AG04450 (cell line): Measurements from ENCODE around the gene ARF1. TPM values are rescaled to one million over a fixed set of nuclear protein-coding genes. Genes with fewer than 3 reads are reported as not detected.
A peak's percentile ranks its signal among the peaks of the same experiment; 100 is the strongest.

ENCODE experiments used
- CTCF ChIA-PET: fragments of 300-600, 350-600 bp; formaldehyde crosslinking; extraction: SDS; loops from one replicate; lab custom pipeline; 2022; ENCODE audit warnings: antibody characterized with exemption, inconsistent platforms; lab: Charles Lee
- POLR2A ChIA-PET: fragments of 350-600 bp; formaldehyde crosslinking; extraction: SDS; loops from one replicate; lab custom pipeline; 2021; ENCODE audit warnings: antibody characterized with exemption, inconsistent platforms; lab: Yijun Ruan, JAX
- DNase-seq: peaks from one replicate; pipeline ENCODE4 v3.0.0-alpha.2; 2011; ENCODE audit warnings: low read depth, low spot score
- H3K27ac ChIP-seq: one replicate; pipeline ENCODE4 v1.5.1; 2012; ENCODE audit warnings: low read depth, low read length, control low read depth
- H3K27me3 ChIP-seq: one replicate; pipeline ENCODE4 v1.6.0; 2012; ENCODE audit warnings: low read length; ENCODE audit not compliant: control insufficient read depth, insufficient read depth
- H3K4me3 ChIP-seq: 2 replicates; pipeline ENCODE4 v1.5.1; 2011; ENCODE audit warnings: mild to moderate bottlenecking, low read depth, low read length, control low read depth
- H3K9me3 ChIP-seq: 2 replicates; pipeline ENCODE4 v1.5.1; 2012; ENCODE audit warnings: low read length; ENCODE audit not compliant: control insufficient read depth, insufficient read depth
- CTCF ChIP-seq: IDR thresholded peaks from 2 replicates; pipeline ENCODE4 v1.5.1; 2011; ENCODE audit warnings: low read depth, low read length, control low read depth, inconsistent platforms
- polyA plus RNA-seq: library from polyadenylated mRNA; depleted of rRNA; stranded (reverse); fragments of >200 nt; gene quantifications from 2 replicates; pipeline ENCODE4 v1.2.3, GENCODE V29; 2011

The ARF1 gene
- polyA plus RNA-seq, 1 experiment = 445 TPM

GRCh38 chr1:228089519-228090380 is 7.2 kb downstream of the ARF1 start:
- TF ChIP-seq CTCF = no peak
- Histone ChIP-seq H3K27me3 (no peaks in the 10 kb centered on the region), H3K27ac (peak overlapping the region; percentile 31), H3K9me3 (peaks cover 20% of the 10 kb centered on the region), H3K4me3 (no peak overlapping the region)
- DNase-seq = no peak
- ChIA-PET CTCF (no interaction called here), POLR2A (interaction anchor here (0.7 kb wide), 1 partner anchor 296 kb away, joined by 5 read pairs; no protein-coding TSS in a partner anchor)

- Histone ChIP-seq H3K9me3 (peaks cover 24% of the 10 kb centered on the region), H3K27ac (no peak overlapping the region), H3K4me3 (no peak overlapping the region), H3K27me3 (no peaks in the 10 kb centered on the region)
- POLR2A ChIA-PET = interaction anchor here (0.7 to 1.0 kb wide), 3 partner anchors 8 to 296 kb away, joined by 3 to 6 read pairs (median 5); no protein-coding TSS in a partner anchor
- TF ChIP-seq CTCF = no peak
- DNase-seq = no peak
- CTCF ChIA-PET = interaction anchor here (0.9 to 1.1 kb wide), 2 partner anchors 40 to 328 kb away, joined by 3 to 5 read pairs; no protein-coding TSS in a partner anchor
Observed at GRCh38 chr1:228090613-228091081, 8.1 kb downstream of the ARF1 start.

GRCh38 chr1:228091084-228091483 is 8.6 kb downstream of the ARF1 start:
- ChIA-PET CTCF (interaction anchor here (0.6 to 1.1 kb wide), 3 partner anchors 39 to 338 kb away, joined by 3 to 5 read pairs (median 3); no protein-coding TSS in a partner anchor), POLR2A (interaction anchor here (0.8 to 1.0 kb wide), 2 partner anchors 9 to 15 kb away, joined by 3 to 6 read pairs; no protein-coding TSS in a partner anchor)
- no peak for DNase-seq
- Histone ChIP-seq H3K27ac (no peak overlapping the region), H3K27me3 (no peaks in the 10 kb centered on the region), H3K9me3 (peaks cover 24% of the 10 kb centered on the region), H3K4me3 (no peak overlapping the region)
- no peak for TF ChIP-seq CTCF

- CTCF ChIA-PET = interaction anchor here (0.5 kb wide), 1 partner anchor 74 kb away, joined by 3 read pairs; no protein-coding TSS in a partner anchor
- Histone ChIP-seq H3K4me3 (no peak overlapping the region), H3K27me3 (no peaks in the 10 kb centered on the region), H3K27ac (no peak overlapping the region), H3K9me3 (peaks cover 24% of the 10 kb centered on the region)
- POLR2A ChIA-PET = no interaction called here
- no peak for TF ChIP-seq CTCF
- no peak for DNase-seq
Observed at GRCh38 chr1:228092342-228093049, 10.0 kb downstream of the ARF1 start.
